B cell (primary cell): ENCODE results near the gene ZIC4.

Experiments
- EZH2 ChIP-seq: IDR thresholded peaks from 2 replicates; pipeline ENCODE4 v1.6.1; 2012; ENCODE audit warnings: borderline replicate concordance, low read depth, mild to moderate bottlenecking, moderate library complexity, low read length; ENCODE audit not compliant: insufficient read depth, poor library complexity, severe bottlenecking
- TF ChIP-seq, protein P1 (sequence below): fragments of 200-600 bp; IDR thresholded peaks from one replicate; pipeline ENCODE4 v1.8.0; 2022; ENCODE audit warnings: antibody characterized with exemption, mild to moderate bottlenecking

DNA sequence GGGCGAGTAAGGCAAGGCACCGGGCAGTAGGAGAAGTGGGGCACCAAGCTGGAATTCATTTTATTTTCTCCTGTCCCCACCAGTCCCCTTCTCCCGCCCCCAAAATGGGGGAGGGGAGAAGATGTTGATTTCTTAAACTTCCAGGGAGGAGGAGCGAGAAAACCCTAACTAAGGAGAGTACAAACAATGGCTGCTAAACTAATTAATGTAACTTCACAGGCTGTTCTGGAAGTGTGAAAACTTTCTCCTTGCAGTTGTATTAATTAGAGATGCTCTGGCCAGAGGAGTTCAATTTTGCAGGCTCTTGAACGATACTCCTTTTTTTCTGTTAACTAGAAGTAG is 11.5 kb downstream of the ZIC4 start:
- TF ChIP-seq, protein P1, sequence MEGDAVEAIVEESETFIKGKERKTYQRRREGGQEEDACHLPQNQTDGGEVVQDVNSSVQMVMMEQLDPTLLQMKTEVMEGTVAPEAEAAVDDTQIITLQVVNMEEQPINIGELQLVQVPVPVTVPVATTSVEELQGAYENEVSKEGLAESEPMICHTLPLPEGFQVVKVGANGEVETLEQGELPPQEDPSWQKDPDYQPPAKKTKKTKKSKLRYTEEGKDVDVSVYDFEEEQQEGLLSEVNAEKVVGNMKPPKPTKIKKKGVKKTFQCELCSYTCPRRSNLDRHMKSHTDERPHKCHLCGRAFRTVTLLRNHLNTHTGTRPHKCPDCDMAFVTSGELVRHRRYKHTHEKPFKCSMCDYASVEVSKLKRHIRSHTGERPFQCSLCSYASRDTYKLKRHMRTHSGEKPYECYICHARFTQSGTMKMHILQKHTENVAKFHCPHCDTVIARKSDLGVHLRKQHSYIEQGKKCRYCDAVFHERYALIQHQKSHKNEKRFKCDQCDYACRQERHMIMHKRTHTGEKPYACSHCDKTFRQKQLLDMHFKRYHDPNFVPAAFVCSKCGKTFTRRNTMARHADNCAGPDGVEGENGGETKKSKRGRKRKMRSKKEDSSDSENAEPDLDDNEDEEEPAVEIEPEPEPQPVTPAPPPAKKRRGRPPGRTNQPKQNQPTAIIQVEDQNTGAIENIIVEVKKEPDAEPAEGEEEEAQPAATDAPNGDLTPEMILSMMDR = no peak
- no peak for TF ChIP-seq EZH2
